ENCODE results near the gene LMTK3. TPM values are rescaled to one million over a fixed set of nuclear protein-coding genes. Genes with fewer than 3 reads are reported as not detected.

LMTK3 gene
- total RNA-seq, result 1 to 10 TPM; 1.3 to 3.5 (median 1.6) TPM

GRCh38 chr19:48511800-48512503 lies at the start of gene LMTK3:
LMTK3 (minus strand) TSS chr19:48511835; CDS start chr19:48511576, 259 bp downstream.
- Histone ChIP-seq H3K9me3 (no peaks in the 10 kb centered on the region), H3K4me1 (peaks cover 22% of the 10 kb centered on the region), H3K4me3 (peak within 1 kb of the TSS; percentile 5), H3K36me3 (no peaks in the 10 kb centered on the region), H3K27me3 (peaks cover 36% of the 10 kb centered on the region), H3K27ac (no peak within 1 kb of the TSS)
- TF ChIP-seq POLR2AphosphoS5 (IDR thresholded peaks at IDR 0.05), result no peak
- TF ChIP-seq POLR2A (IDR thresholded peaks at IDR 0.05), result no peak
- no peak for TF ChIP-seq CTCF (IDR thresholded peaks at IDR 0.05)
- no peak for TF ChIP-seq EP300 (IDR thresholded peaks at IDR 0.05)
- DNase-seq (ENCODE audit: low spot score in 2 of 2), result no peak
- 5% methylated on average over 23 of the region's 32 CpGs for WGBS

- WGBS, result 71% methylated on average over 11 of the region's 11 CpGs
- Histone ChIP-seq H3K9me3 (no peaks in the 10 kb centered on the region), H3K27ac (peak overlapping the region; percentile 16), H3K36me3 (no peaks in the 10 kb centered on the region), H3K4me3 (no peak overlapping the region), H3K27me3 (no peaks in the 10 kb centered on the region), H3K4me1 (peaks cover 3% of the 10 kb centered on the region)
- TF ChIP-seq CTCF (IDR thresholded peaks at IDR 0.05) (no peak), POLR2AphosphoS5 (IDR thresholded peaks at IDR 0.05) (no peak), EP300 (IDR thresholded peaks at IDR 0.05) (no peak), POLR2A (IDR thresholded peaks at IDR 0.05) (no peak)
- no peak for DNase-seq (ENCODE audit: low spot score in 2 of 2)
Measured at GRCh38 chr19:48561412-48561811, 49.8 kb upstream of the LMTK3 start.

GRCh38 chr19:48560095-48560530 lies 48.5 kb upstream of the LMTK3 start:
- Histone ChIP-seq H3K27ac (no peak overlapping the region), H3K4me1 (peaks cover 3% of the 10 kb centered on the region), H3K9me3 (no peaks in the 10 kb centered on the region), H3K36me3 (no peaks in the 10 kb centered on the region), H3K4me3 (no peak overlapping the region), H3K27me3 (no peaks in the 10 kb centered on the region)
- no peak for DNase-seq (ENCODE audit: low spot score in 2 of 2)
- WGBS, result 75% methylated on average over 6 of the region's 6 CpGs
- TF ChIP-seq POLR2A (IDR thresholded peaks at IDR 0.05), result no peak
- TF ChIP-seq POLR2AphosphoS5 (IDR thresholded peaks at IDR 0.05), result no peak
- no peak for TF ChIP-seq CTCF (IDR thresholded peaks at IDR 0.05)
- no peak for TF ChIP-seq EP300 (IDR thresholded peaks at IDR 0.05)

- TF ChIP-seq CTCF (IDR thresholded peaks at IDR 0.05), result no peak
- Histone ChIP-seq H3K27ac (peak overlapping the region; percentile 22), H3K9me3 (no peaks in the 10 kb centered on the region), H3K36me3 (no peaks in the 10 kb centered on the region), H3K4me1 (peaks cover 13% of the 10 kb centered on the region), H3K27me3 (no peaks in the 10 kb centered on the region), H3K4me3 (peak overlapping the region; percentile 27)
- WGBS, result 11% methylated on average over 21 of the region's 27 CpGs
- no peak for DNase-seq (ENCODE audit: low spot score in 2 of 2)
Measured at GRCh38 chr19:48558018-48558684, 46.5 kb upstream of the LMTK3 start.

- H3K27me3 ChIP-seq, result no peaks in the 10 kb centered on the region
- no peak overlapping the region for H3K4me3 ChIP-seq
- WGBS, result 86% methylated on average over 5 of the region's 5 CpGs
- no peak for DNase-seq (ENCODE audit: low spot score in 2 of 2)
- H3K27ac ChIP-seq, result no peak overlapping the region
- H3K36me3 ChIP-seq, result no peaks in the 10 kb centered on the region
- TF ChIP-seq POLR2AphosphoS5 (IDR thresholded peaks at IDR 0.05), result no peak
- H3K4me1 ChIP-seq, result peaks cover 16% of the 10 kb centered on the region
- H3K9me3 ChIP-seq, result no peaks in the 10 kb centered on the region
Measured at GRCh38 chr19:48556825-48557224, 45.2 kb upstream of the LMTK3 start.

Data from suprapubic skin (tissue), 4 donors.